BJ (cell line): ENCODE results near the gene USP37. TPM values are rescaled to one million over a fixed set of nuclear protein-coding genes. Genes with fewer than 3 reads are reported as not detected.

Experiments used
- CTCF ChIA-PET: fragments of 350-600 bp; formaldehyde crosslinking; extraction: SDS; loops from one replicate; lab custom pipeline; 2021; ENCODE audit warnings: antibody characterized with exemption, inconsistent platforms; lab: Yijun Ruan, JAX
- POLR2A ChIA-PET: fragments of 300-600 bp; sonication (Branson Sonifier 250); formaldehyde crosslinking; extraction: SDS; loops from one replicate; lab custom pipeline; 2021; ENCODE audit warnings: antibody characterized with exemption; lab: Charles Lee
- DNase-seq: peaks from one replicate; pipeline ENCODE4 v3.0.0-alpha.2; 2011; ENCODE audit warnings: low read depth
- H3K27me3 ChIP-seq: 2 replicates; pipeline ENCODE4 v1.6.0; 2011; ENCODE audit warnings: low read length; ENCODE audit not compliant: control insufficient read depth, insufficient read depth
- H3K36me3 ChIP-seq: 2 replicates; pipeline ENCODE4 v1.5.1; 2011; ENCODE audit warnings: low read length; ENCODE audit not compliant: control insufficient read depth, insufficient read depth
- H3K4me3 ChIP-seq: 2 replicates; pipeline ENCODE4 v1.5.1; 2011; ENCODE audit warnings: low read depth, mild to moderate bottlenecking, control low read depth, low read length
- CTCF ChIP-seq: IDR thresholded peaks from 2 replicates; pipeline ENCODE4 v1.5.1; 2011; ENCODE audit warnings: low read depth, mild to moderate bottlenecking, control low read depth, inconsistent platforms, low read length, moderate library complexity; ENCODE audit not compliant: insufficient read depth
- polyA plus RNA-seq: library from polyadenylated mRNA; depleted of rRNA; stranded (reverse); fragments of >200 nt; gene quantifications from 2 replicates; pipeline ENCODE4 v1.2.3, GENCODE V29; 2011

USP37 gene
- polyA plus RNA-seq, 1 experiment = 1.9 TPM

DNA sequence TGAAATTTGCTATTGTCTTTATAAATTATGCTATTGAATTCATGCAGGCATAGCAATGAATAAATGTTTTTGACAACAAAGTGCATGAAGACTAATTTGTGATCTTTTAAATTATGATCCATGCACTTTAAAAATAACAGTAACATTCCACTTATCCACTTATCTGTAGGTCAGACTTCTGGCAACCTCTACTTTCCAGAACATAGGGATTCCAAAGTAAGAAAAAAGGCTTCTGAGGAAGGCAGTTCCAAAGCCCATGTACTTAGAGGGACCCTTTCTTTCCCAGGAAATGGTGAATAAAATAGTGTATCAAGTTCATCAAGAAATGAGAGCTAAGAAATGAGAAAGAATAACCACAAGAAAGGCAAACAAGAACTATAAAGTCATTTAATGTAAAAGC lies 90.9 kb downstream of the USP37 start:
- no peak overlapping the region for H3K4me3 ChIP-seq
- no peaks in the 10 kb centered on the region; the same call in 1 of the 2 replicates for H3K36me3 ChIP-seq
- no peak for DNase-seq
- ChIA-PET CTCF (interaction anchor here (1.3 to 4.3 kb wide), 2 partner anchors 11 to 14 kb away, joined by 3 to 20 read pairs; no protein-coding TSS in a partner anchor), POLR2A (no interaction called here)
- no peak for TF ChIP-seq CTCF
- no peaks in the 10 kb centered on the region for H3K27me3 ChIP-seq

- ChIA-PET CTCF (interaction anchor here (0.6 to 4.3 kb wide), 3 partner anchors 11 to 184 kb away, joined by 3 to 20 read pairs (median 3); no protein-coding TSS in a partner anchor), POLR2A (no interaction called here)
- DNase-seq = peak; percentile 17
- no peak overlapping the region for H3K4me3 ChIP-seq
- no peaks in the 10 kb centered on the region; the same call in 1 of the 2 replicates for H3K36me3 ChIP-seq
- H3K27me3 ChIP-seq = no peaks in the 10 kb centered on the region
- no peak for TF ChIP-seq CTCF
Observed at GRCh38 chr2:218476676-218477075, 91.5 kb downstream of the USP37 start.

DNA sequence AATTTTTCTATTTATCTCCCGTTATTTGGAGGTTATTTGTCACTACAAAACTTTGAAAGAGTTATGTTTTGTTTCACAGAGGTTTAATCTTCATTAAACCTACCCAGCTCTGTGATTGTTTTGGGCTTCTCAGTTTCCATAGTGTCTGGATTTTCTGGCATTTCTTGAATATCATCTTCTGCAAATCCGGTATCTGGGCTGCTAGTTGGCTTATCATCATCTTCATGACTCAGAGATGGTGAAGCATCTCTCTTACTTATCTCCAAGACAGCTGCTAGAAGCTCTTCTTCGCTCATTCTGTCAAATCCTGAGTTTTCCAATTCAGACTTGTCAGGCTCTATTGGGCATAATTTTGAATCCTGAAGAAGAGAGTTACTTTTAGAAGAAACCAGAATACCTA lies 93.6 kb downstream of the USP37 start:
- POLR2A ChIA-PET = no interaction called here
- no peaks in the 10 kb centered on the region for H3K36me3 ChIP-seq
- no peak for DNase-seq
- CTCF ChIA-PET = interaction anchor here (1.0 to 4.3 kb wide), 2 partner anchors 9 to 188 kb away, joined by 3 to 20 read pairs; no protein-coding TSS in a partner anchor
- TF ChIP-seq CTCF = no peak
- no peak overlapping the region for H3K4me3 ChIP-seq
- no peaks in the 10 kb centered on the region for H3K27me3 ChIP-seq

DNA sequence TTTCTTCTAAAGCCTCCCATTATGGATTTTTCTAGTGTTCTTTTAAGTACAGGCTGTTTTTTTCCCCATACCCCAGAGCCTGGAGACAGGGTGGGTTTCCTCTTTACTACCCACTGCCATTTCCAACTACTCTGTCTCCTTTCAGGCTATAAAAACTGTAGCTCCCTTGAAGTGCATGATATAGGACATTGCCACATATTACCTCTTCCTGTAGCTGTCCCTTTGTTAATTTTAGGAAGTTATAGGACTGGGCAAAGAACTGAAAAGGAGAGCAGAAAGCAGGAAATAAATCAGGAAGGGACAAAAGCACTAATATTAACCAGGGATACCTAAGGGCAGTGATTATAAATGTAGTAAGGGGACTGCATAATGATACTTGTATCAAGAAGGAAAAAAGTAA lies 95.2 kb downstream of the USP37 start:
- DNase-seq = no peak
- ChIA-PET POLR2A (no interaction called here), CTCF (no interaction called here)
- Histone ChIP-seq H3K36me3 (no peaks in the 10 kb centered on the region), H3K27me3 (no peaks in the 10 kb centered on the region), H3K4me3 (no peak overlapping the region)
- TF ChIP-seq CTCF = no peak

DNA sequence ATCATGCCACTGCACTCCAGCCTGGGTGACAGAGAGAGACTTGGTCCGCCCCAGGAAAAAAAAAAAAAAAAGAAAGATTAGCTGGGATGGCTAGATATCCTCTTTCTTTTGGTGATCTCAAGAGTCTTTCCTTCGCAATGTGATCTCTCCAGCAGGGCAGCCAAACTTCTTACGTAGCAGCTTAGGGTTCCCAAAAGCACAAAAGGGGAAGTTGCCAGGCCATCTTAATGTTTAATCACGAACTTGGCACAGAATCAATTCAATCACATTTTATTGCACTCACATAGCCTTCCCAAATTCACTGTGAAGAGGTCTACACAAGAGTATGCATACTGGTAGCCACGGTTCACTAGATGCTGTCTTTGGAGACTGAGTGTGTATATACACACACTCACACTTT lies 96.2 kb downstream of the USP37 start:
- no peak for TF ChIP-seq CTCF

More for the DNA sequence above, 96.2 kb downstream of the USP37 start:
- no peaks in the 10 kb centered on the region for H3K36me3 ChIP-seq
- H3K27me3 ChIP-seq = no peaks in the 10 kb centered on the region
- ChIA-PET POLR2A (no interaction called here), CTCF (interaction anchor here (0.5 kb wide), 1 partner anchor 15 kb away, joined by 3 read pairs; no protein-coding TSS in a partner anchor)
- DNase-seq = no peak
- H3K4me3 ChIP-seq = no peak overlapping the region
